ENCODE data around the gene KIZ. TPM values are rescaled to one million over a fixed set of nuclear protein-coding genes. Genes with fewer than 3 reads are reported as not detected.

Gene KIZ
- total RNA-seq, 6 experiments from 2014 or later, result 11.5 to 18.8 (median 14.0) TPM

GRCh38 chr20:21172626-21173025, 46.7 kb downstream of the KIZ start:
- Mint-ChIP-seq H3K36me3 (ENCODE audit: low read depth) (peaks cover 23% of the 10 kb centered on the region), H3K4me1 (ENCODE audit: low read depth) (peaks cover 15% of the 10 kb centered on the region), H3K27ac (no peak overlapping the region), H3K4me3 (no peak overlapping the region), H3K9me3 (peaks cover 4% of the 10 kb centered on the region), H3K27me3 (ENCODE audit: insufficient read depth) (no peaks in the 10 kb centered on the region)
- DNase-seq, result no peak
- no peak for TF ChIP-seq CTCF (IDR thresholded peaks at IDR 0.05)

DNA sequence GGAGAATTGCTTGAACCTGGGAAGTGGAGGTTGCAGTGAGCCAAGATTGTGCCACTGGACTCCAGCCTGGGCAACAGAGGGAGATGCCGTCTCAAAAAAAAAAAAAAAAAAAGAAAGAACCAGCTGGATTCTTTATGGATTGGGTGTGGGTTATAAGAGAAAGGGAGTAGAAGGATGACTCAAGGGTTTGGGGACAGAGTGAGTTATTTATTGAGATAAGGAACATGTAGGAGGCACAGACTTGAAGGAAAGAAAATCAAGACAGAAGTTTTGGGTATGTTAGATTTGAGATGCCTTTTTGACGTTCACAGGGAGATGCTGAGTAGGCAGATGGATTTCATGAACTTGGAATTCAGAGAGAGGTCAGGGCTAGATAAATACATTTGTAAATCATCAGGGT, 47.6 kb downstream of the KIZ start:
- H3K27ac Mint-ChIP-seq, result no peak overlapping the region
- peaks cover 15% of the 10 kb centered on the region for H3K4me1 Mint-ChIP-seq (ENCODE audit: low read depth)
- no peak overlapping the region for H3K4me3 Mint-ChIP-seq
- no peak for DNase-seq
- no peaks in the 10 kb centered on the region for H3K27me3 Mint-ChIP-seq (ENCODE audit: insufficient read depth)
- TF ChIP-seq CTCF (IDR thresholded peaks at IDR 0.05), result no peak
- peaks cover 19% of the 10 kb centered on the region for H3K36me3 Mint-ChIP-seq (ENCODE audit: low read depth)
- H3K9me3 Mint-ChIP-seq, result peaks cover 7% of the 10 kb centered on the region

- no peak for DNase-seq
- H3K4me1 Mint-ChIP-seq (ENCODE audit: low read depth), result peaks cover 26% of the 10 kb centered on the region
- no peak overlapping the region for H3K27ac Mint-ChIP-seq
- peaks cover 19% of the 10 kb centered on the region for H3K36me3 Mint-ChIP-seq (ENCODE audit: low read depth)
- no peaks in the 10 kb centered on the region for H3K27me3 Mint-ChIP-seq (ENCODE audit: insufficient read depth)
- peaks cover 7% of the 10 kb centered on the region for H3K9me3 Mint-ChIP-seq
- no peak overlapping the region for H3K4me3 Mint-ChIP-seq
- TF ChIP-seq CTCF (IDR thresholded peaks at IDR 0.05), result no peak
Measured at GRCh38 chr20:21174516-21175239, 48.8 kb downstream of the KIZ start.

GRCh38 chr20:21175433-21175832, 49.6 kb downstream of the KIZ start:
- H3K27me3 Mint-ChIP-seq (ENCODE audit: insufficient read depth), result no peaks in the 10 kb centered on the region
- H3K9me3 Mint-ChIP-seq, result peaks cover 7% of the 10 kb centered on the region
- no peak for DNase-seq
- H3K36me3 Mint-ChIP-seq (ENCODE audit: low read depth), result peaks cover 19% of the 10 kb centered on the region
- H3K4me3 Mint-ChIP-seq, result no peak overlapping the region
- no peak for TF ChIP-seq CTCF (IDR thresholded peaks at IDR 0.05)
- H3K4me1 Mint-ChIP-seq (ENCODE audit: low read depth), result peaks cover 33% of the 10 kb centered on the region
- H3K27ac Mint-ChIP-seq, result no peak overlapping the region

- no peak for TF ChIP-seq CTCF (IDR thresholded peaks at IDR 0.05)
- DNase-seq, result no peak
- peaks cover 48% of the 10 kb centered on the region for H3K4me1 Mint-ChIP-seq (ENCODE audit: low read depth)
Measured at GRCh38 chr20:21177767-21178166, 51.9 kb downstream of the KIZ start.

More at GRCh38 chr20:21177767-21178166, 51.9 kb downstream of the KIZ start:
- no peaks in the 10 kb centered on the region for H3K27me3 Mint-ChIP-seq (ENCODE audit: insufficient read depth)
- H3K36me3 Mint-ChIP-seq (ENCODE audit: low read depth), result peaks cover 11% of the 10 kb centered on the region
- no peak overlapping the region for H3K27ac Mint-ChIP-seq
- peaks cover 7% of the 10 kb centered on the region for H3K9me3 Mint-ChIP-seq
- H3K4me3 Mint-ChIP-seq, result no peak overlapping the region
